Myocyte (in vitro differentiated cells): ENCODE data around the gene PBX3. TPM values are rescaled to one million over a fixed set of nuclear protein-coding genes. Genes with fewer than 3 reads are reported as not detected.

Source experiments
- DNase-seq: peaks from one replicate; pipeline ENCODE4 v3.0.0-alpha.2; 2012; ENCODE audit warnings: low read depth
- polyA plus RNA-seq: library from polyadenylated mRNA; unstranded; fragments of >200 nt; gene quantifications from one replicate; pipeline ENCODE4 v1.2.1, GENCODE V29; 2012; ENCODE audit warnings: missing spikeins
- total RNA-seq: library from RNA; depleted of rRNA; stranded (reverse); fragments of >200 nt; gene quantifications from 2 replicates; pipeline ENCODE4 v1.2.3, GENCODE V29; 2014

The PBX3 gene
- 13.1 and 25.0 TPM in 2 replicates for total RNA-seq
- 15.0 TPM for polyA plus RNA-seq

GRCh38 chr9:125747053-125747764, at the start of gene PBX3:
TSS of gene PBX3 (plus strand) at chr9:125747373.
- peak; percentile 55 for DNase-seq

GRCh38 chr9:125699870-125700269, 47.3 kb upstream of the PBX3 start:
- DNase-seq, result no peak

- peak; percentile 28 for DNase-seq
These were observed 46.4 kb upstream of the PBX3 start for GRCh38 chr9:125700791-125701190.

- DNase-seq, result peak; percentile 71
These were observed 45.8 kb upstream of the PBX3 start for GRCh38 chr9:125701351-125701750.

GRCh38 chr9:125703662-125704061, 43.5 kb upstream of the PBX3 start:
- DNase-seq, result no peak

GRCh38 chr9:125705893-125706292, 41.3 kb upstream of the PBX3 start:
- DNase-seq, result no peak

GRCh38 chr9:125706651-125707471, 40.3 kb upstream of the PBX3 start, which contains the start of gene MAPKAP1:
TSS of gene MAPKAP1 (minus strand) at chr9:125707208. CDS start at chr9:125672574, 34,634 bp downstream.
- DNase-seq, result peak; percentile 97

- DNase-seq, result no peak
These were observed 39.7 kb upstream of the PBX3 start for GRCh38 chr9:125707472-125707804.

- DNase-seq, result no peak
These were observed 20.6 kb upstream of the PBX3 start for GRCh38 chr9:125726456-125727132.

- DNase-seq, result no peak
These were observed 17.0 kb upstream of the PBX3 start for GRCh38 chr9:125730168-125730567.

GRCh38 chr9:125732562-125732961, 14.6 kb upstream of the PBX3 start:
- DNase-seq, result peak; percentile 22

GRCh38 chr9:125739436-125739835, 7.7 kb upstream of the PBX3 start:
- DNase-seq, result peak; percentile 20

- no peak for DNase-seq
These were observed 4.5 kb upstream of the PBX3 start for GRCh38 chr9:125742657-125743056.

- DNase-seq, result peak; percentile 14
These were observed 3.3 kb upstream of the PBX3 start for GRCh38 chr9:125743682-125744428.

GRCh38 chr9:125744616-125745015, 2.6 kb upstream of the PBX3 start:
- peak; percentile 42 for DNase-seq

GRCh38 chr9:125745018-125745417, 2.2 kb upstream of the PBX3 start:
- DNase-seq, result no peak

- no peak for DNase-seq
These were observed 1.5 kb upstream of the PBX3 start for GRCh38 chr9:125745682-125746016.

GRCh38 chr9:125746017-125746773, 978 bp upstream of the PBX3 start:
- peak; percentile 97 for DNase-seq

GRCh38 chr9:125746774-125747052, 460 bp upstream of the PBX3 start:
- DNase-seq, result no peak

GRCh38 chr9:125747765-125748445, 732 bp downstream of the PBX3 start:
- peak; percentile 49 for DNase-seq
